Activated naive CD4-positive, alpha-beta T cell treated with anti-CD3 and anti-CD28 coated beads, Interleukin-2, amount 50 U/mL, for 72 hours (primary cell): Measurements from ENCODE around the gene FCGR3B. TPM values are rescaled to one million over a fixed set of nuclear protein-coding genes. Genes with fewer than 3 reads are reported as not detected.
"Not testable (repeated sequence)": the region's sequence is repeated elsewhere in the genome, so short reads cannot be mapped to it uniquely, and the experiment has no call there.

Source experiments
- ATAC-seq, 2 donors: fragments of 150-1000 bp; cut with Tn5 transposase; 2 replicates each; pipeline ENCODE4 v1.10.0; 2021; ENCODE audit warnings: mild to moderate bottlenecking in 2 of 2, moderate library complexity in 2 of 2
- DNase-seq, 2 donors: peaks; one replicate each; pipeline ENCODE4 v3.0.0; 2021 to 2022; ENCODE audit warnings: low spot score in 2 of 2
- H3K27ac Mint-ChIP-seq, 2 donors: one replicate each; pipeline ENCODE4 v1.8.0; 2022; ENCODE audit warnings: mild to moderate bottlenecking in 2 of 2, mixed read lengths in 2 of 2
- H3K36me3 Mint-ChIP-seq, 2 donors: one replicate each; pipeline ENCODE4 v1.8.0; 2022; ENCODE audit warnings: mixed read lengths in 2 of 2
- H3K9me3 Mint-ChIP-seq, 2 donors: one replicate each; pipeline ENCODE4 v1.8.0; 2022; ENCODE audit warnings: mixed read lengths in 2 of 2
- total RNA-seq, 2 donors: library from RNA; stranded (reverse); gene quantifications; one replicate each; pipeline ENCODE4 v1.2.3, GENCODE V29; 2022

Gene FCGR3B
- not detected for total RNA-seq

DNA sequence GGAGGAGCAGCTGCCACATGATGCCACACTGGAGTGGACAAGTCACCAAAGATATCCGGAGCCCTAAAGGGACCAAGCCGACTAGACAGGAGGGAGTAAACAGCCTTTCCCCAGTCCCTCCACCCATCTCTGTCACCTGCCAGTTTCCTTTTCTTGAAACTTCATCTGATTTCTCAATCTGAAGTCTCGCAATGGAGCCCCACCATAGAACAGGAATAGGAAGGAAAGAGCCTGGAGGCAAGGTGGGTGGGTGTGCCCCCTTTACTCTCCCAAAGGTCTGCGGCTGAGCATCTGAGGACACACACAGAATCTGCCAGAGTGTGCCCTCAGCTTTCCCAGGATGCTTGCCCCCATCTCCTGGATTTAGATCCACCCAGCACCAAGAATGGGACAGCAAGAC lies at the start of gene FCGR3B:
Gene FCGR3B, minus strand, starts transcription at position 101 of the 400 bp plus-strand sequence. Its CDS starts 82 bp downstream, at position 19.
- ATAC-seq (no peak), DNase-seq (no peak)
- Mint-ChIP-seq H3K36me3 (no peaks in the 10 kb centered on the region), H3K27ac (no peak within 1 kb of the TSS), H3K9me3 (no peaks in the 10 kb centered on the region)

DNA sequence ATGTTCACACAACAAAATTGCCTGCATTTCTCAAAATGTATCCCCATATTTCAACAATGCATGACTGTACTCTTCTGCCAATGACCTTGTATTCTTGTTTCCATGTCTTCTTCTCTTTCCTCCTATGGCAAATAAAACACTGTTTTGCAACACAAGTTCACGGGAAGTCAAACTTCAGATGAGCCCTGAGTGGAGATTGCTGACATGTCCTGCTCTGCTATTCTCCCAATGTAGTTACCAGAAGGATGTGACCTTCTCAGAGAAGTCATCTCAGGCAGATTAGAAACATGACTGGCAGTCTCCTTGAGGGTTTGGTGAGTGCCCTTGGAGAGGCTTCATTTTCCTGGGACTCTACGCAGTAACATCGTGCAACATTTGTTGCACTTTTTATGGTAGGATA lies 47.5 kb upstream of the FCGR3B start:
- no peak for DNase-seq
- no peak for ATAC-seq
- Mint-ChIP-seq H3K36me3 (no peaks in the 10 kb centered on the region), H3K27ac (no peak overlapping the region), H3K9me3 (no peaks in the 10 kb centered on the region)

DNA sequence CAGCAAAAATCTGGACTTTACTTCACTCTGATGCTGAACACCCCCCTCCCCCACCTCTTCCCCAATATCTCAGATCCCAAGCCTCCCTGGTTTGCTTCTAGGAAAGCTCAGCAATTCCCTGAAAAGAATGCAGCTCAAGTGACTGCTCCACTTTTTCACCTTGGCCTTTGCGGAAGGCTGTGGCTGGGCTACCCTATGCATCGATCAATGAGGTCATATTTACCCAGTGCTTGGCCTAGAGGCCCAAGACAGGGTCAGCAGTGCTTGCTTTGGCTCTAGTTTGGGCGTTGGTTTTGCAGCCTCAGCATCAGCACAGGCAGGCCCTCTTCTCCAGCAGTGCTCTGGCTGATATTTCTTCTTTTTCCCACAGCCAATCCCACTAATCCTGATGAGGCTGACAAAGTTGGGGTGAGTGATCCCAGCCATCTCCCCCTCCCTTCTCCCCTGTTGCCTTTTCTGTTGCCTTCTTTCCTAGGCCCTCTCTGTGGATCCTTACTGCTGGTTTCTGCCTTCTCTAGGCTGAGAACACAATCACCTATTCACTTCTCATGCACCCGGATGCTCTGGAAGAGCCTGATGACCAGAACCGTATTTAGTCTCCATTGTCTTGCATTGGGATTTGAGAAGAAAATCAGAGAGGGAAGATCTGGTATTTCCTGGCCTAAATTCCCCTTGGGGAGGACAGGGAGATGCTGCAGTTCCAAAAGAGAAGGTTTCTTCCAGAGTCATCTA lies 46.1 kb upstream of the FCGR3B start:
- ATAC-seq: no peak
- Mint-ChIP-seq H3K9me3 (no peaks in the 10 kb centered on the region), H3K36me3 (no peaks in the 10 kb centered on the region), H3K27ac (no peak overlapping the region)
- DNase-seq: no peak

DNA sequence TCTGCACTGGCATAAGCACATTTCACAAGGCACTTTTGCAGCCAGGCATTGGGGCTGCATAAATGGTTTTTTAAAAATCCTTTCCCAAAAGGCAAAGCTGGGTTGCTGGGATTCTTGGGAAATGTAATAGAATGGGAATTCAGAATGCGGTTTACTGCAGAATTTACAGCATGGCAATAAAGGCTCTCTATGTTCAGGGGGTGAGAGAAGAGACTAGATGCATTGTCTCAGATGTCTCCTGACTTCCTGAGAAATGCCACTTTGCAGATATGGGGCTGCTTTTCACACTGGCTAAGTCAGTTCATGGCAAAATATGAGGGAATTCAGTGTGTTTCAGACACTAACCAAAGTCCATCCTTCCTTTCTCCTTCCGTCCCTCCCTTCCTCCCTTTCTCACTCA lies 45.5 kb upstream of the FCGR3B start:
- no peak overlapping the region for H3K27ac Mint-ChIP-seq
- H3K36me3 Mint-ChIP-seq: no peaks in the 10 kb centered on the region
- ATAC-seq (no peak), DNase-seq (no peak)
- no peaks in the 10 kb centered on the region for H3K9me3 Mint-ChIP-seq

DNA sequence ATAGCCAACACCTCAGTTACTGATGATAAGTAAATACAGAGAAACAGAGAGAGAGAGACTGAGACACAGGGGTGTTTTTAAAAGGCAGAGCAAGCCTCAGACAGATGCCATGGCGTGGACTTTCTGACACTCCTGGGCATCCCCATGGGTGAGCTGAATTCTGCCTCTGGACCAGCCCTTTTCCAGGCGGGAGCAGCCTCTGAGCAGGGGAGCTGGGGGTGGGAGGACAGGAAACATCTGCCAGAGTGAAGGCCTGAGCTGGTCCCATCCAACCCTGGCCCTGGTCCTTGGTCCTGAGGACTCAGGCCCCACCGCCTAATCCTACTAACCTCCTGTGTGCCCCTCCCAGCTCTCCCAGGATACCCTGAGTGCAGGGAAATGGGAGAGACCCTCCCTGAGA lies 43.9 kb upstream of the FCGR3B start:
- not testable (repeated sequence) for DNase-seq, ATAC-seq, H3K36me3 Mint-ChIP-seq, H3K27ac Mint-ChIP-seq, H3K9me3 Mint-ChIP-seq

DNA sequence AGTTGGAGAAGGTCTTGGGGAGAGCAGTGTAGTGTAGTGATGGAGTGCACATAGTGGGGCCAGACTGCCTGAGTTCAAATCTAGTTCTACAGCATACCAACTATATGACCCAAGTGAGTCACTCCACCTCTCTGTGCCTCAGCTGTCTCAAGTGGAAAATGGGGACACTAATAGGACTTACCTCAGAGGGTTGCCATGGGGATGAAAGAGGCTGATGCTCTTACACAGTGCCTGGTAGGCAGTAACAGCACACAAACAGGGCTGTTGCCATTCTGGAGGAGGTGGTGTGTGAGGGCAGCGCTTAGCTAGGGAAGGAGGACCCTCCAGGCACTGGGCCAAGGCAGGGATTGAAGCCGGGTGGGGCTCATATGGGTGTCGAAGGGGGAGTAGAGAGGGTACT lies 43.5 kb upstream of the FCGR3B start:
- not testable (repeated sequence) for DNase-seq, H3K9me3 Mint-ChIP-seq, H3K36me3 Mint-ChIP-seq, H3K27ac Mint-ChIP-seq
- peak; percentile 50 to 67 for ATAC-seq

DNA sequence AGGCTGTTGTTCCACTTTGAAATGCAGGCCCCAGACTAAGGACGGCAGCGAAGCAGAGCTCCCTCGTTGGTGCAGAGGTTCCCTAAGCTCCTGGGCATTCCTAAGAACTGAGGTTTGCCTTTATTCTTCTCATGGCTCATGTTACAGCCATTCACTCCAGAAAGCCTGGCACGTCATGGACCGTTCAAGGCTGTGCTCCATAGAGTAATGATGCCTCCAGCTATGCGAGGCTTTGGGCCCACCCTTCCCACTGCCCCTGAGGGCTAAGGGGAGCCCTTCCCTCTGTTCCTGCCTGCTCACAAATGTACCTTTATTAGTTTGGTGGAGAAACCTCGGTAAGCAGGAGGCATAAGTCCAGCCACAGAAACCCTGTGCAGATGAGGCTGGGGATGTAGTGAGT lies 42.5 kb upstream of the FCGR3B start:
- not testable (repeated sequence) for DNase-seq, H3K9me3 Mint-ChIP-seq, ATAC-seq, H3K27ac Mint-ChIP-seq, H3K36me3 Mint-ChIP-seq

DNA sequence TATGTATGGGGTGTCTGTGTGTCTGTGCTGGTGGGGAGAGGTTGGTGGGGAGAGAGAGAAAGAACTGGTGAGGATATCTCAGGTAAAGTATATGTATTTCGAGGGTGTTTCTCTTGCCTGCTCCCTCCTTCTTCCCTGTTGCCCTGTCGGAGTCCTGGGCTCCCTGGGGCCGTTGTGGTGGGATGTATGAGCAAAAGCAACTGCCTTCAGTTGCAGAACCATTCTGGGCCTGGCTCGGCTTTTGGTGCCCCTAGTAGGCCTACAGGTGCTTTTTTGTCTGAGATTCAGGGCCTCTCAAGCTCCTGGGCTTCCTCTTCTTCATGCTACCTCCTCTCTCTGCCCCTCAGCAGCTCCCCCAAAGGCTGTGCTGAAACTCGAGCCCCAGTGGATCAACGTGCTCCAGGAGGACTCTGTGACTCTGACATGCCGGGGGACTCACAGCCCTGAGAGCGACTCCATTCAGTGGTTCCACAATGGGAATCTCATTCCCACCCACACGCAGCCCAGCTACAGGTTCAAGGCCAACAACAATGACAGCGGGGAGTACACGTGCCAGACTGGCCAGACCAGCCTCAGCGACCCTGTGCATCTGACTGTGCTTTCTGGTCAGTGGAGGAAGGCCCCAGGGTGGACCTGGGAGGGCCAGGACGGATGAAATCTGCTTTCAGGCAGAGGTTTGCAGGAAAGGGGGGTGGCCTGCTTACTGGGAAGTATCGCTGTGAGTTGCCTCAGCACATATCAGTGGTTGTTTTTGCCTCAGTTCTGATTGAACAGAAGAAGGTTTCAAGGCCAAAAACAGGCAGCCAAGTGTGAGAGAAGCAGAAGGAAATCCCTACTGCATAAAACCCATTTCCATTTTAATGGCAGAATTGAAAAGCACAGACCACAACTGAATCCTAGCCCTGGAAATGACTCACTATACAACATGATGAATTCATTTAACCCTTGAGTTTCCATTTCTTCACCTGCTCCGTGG lies 40.4 kb upstream of the FCGR3B start:
- H3K9me3 Mint-ChIP-seq, H3K36me3 Mint-ChIP-seq, H3K27ac Mint-ChIP-seq: not testable (repeated sequence)
- ATAC-seq: peak; percentile 68 to 88
- peak in 1 of 2 donors; percentile 28 for DNase-seq

DNA sequence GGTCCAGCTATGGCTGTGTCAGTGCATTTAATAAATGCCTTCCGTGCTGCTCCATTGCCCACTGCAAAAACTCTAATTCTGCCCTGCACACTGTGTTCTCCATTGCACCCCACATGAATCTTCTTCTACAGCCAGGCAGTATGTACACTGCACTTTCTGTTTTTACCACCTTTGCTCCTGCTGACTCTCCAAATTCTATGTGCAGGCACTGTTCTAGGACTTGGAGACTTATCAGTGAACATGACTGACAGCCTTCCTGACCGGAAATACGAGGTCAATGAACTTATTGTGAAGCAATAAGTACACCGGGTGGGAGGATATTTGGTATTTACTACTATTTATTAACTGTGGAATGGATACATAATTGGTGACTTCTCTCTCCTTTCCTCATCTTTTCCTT lies 33.7 kb upstream of the FCGR3B start:
- not testable (repeated sequence) for DNase-seq, H3K27ac Mint-ChIP-seq, ATAC-seq, H3K36me3 Mint-ChIP-seq, H3K9me3 Mint-ChIP-seq

DNA sequence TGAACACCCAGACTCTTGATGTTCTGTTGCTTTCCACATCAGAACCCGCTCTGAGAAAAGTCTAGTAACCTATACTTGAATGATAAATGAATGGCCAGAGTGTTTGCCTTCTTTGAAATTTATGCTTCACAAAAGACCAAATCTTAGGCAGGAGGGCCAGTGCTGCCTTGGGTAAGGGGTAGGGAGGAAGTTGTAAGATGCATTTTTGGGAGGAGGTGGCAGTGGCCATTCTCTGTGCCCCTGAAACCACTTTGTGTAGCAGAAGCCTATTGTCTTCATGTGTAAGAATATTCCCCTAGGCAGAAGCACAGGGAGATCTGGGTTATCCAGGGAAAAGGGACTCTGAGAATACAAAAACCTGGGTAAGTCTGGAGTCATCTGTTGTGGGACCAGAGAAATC lies 32.6 kb upstream of the FCGR3B start:
- DNase-seq, H3K9me3 Mint-ChIP-seq, H3K27ac Mint-ChIP-seq, ATAC-seq, H3K36me3 Mint-ChIP-seq: not testable (repeated sequence)

DNA sequence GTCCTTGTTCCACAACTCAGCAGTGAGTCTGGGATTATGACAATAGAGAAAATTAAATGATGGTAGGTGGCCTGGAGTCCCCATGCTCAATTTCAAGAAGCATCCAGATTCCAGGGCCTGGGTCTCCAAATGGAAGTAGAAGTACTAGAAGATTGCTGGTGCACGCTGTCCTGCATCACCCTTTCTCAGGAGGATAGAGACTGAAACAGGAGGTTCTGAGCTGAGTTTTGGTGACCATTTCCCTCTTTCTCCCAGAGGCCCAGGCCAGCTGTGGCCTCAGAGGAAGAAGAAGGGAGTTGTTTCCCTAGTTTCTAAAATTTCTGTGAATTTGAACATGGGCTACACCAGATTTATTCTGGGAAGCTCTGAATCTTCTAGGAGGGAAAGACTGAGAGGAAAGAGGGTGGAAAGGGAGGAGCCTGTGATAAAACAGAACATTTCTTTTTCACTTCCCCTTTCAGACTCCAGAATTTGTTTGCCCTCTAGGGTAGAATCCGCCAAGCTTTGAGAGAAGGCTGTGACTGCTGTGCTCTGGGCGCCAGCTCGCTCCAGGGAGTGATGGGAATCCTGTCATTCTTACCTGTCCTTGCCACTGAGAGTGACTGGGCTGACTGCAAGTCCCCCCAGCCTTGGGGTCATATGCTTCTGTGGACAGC lies 31.8 kb upstream of the FCGR3B start, which contains the start of gene FCGR2B:
Gene FCGR2B, plus strand, starts transcription at position 460 of the 656 bp plus-strand sequence. Its CDS starts 99 bp downstream, at position 559.
- not testable (repeated sequence) for H3K9me3 Mint-ChIP-seq, ATAC-seq, H3K36me3 Mint-ChIP-seq, DNase-seq, H3K27ac Mint-ChIP-seq

DNA sequence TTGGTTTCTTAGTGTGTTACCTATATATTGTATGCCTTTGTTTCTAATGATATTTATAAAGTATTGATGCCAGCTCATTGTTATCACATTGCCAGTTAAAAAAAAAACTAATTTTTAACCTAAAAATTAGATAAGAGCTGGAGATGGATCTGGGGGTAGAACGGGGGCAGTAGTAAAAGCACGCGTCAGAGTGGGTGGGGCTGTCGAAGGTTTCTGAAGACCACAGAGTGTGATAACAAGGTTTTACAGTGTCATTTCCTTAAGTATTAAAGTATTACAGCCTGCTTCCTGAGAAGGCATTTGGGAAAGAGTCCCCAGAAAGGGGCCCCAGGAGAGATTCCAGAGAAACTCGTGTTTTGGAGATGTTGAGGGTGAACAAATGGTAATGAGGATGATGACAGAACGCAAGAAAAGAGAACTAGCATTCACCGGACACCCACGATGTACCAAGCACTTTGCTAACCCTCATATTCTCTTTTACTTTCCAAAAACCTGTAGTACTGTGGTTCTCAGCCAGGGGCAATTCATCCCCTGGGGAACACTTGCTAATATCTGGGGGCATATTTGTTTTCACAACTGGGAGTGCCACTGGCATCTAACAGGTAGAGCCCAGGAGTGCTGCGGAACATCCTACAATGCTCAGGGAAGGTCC lies 30.8 kb upstream of the FCGR3B start:
- not testable (repeated sequence) for DNase-seq, H3K27ac Mint-ChIP-seq, H3K36me3 Mint-ChIP-seq, ATAC-seq, H3K9me3 Mint-ChIP-seq

DNA sequence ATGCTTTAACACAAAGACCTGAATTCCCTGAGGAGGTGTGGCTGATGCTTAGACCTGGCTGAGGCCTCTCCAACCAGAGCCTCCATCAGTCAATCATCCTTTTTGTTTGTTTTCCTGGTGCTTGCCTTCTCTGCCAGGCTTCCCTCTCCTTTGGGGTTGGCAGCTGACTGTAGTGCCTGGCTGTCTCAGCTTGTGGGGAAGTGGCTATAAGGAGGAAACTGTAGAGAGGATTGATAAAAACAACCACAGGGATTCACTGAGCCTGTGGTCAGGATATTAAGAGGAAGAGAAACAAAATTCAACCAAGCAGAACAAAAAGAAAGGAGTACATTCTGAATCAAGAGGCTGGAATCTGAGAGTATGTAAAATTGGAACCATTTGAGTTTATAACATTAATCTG lies 27.5 kb upstream of the FCGR3B start:
- not testable (repeated sequence) for H3K9me3 Mint-ChIP-seq, DNase-seq, H3K36me3 Mint-ChIP-seq, H3K27ac Mint-ChIP-seq, ATAC-seq

DNA sequence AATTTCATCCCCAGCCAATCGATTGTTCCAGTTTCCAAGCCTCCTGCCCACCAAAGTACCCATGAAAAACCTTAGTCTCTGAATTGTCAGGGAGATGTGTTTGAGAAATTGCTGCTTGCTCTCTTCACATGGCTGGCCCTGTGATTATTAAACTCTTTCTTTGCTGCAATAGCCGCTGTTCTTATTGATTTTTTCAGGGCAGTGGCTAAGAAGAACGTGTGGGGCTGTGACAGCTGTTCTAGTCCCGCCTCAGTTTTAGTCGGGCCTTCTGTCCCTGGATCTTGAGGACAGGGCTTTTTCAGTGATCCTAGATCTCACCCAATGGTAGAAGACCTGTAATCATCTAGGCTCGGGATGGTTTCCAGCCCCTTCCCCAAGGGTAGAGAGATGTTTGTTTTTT lies 23.0 kb upstream of the FCGR3B start:
- H3K27ac Mint-ChIP-seq, ATAC-seq, DNase-seq, H3K36me3 Mint-ChIP-seq, H3K9me3 Mint-ChIP-seq: not testable (repeated sequence)

DNA sequence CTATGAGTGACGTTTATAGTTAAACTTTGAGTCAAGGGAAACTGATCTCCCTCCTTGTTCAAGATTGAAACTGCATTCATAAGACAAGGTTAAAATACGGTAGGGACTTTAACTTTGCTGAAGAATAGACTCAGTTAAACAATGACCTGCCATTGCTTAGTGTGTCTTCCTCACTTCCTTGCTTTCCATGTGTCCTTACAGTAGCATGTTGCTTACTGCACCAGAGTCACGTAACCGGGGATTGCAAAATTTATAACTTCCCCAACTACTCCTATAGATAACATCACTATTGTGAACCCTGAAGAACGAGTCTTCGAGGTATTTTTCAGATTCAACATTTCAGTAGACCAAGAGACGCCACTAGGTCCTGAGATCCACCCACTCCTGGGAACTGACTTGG lies 22.6 kb upstream of the FCGR3B start:
- not testable (repeated sequence) for ATAC-seq, DNase-seq, H3K9me3 Mint-ChIP-seq, H3K27ac Mint-ChIP-seq, H3K36me3 Mint-ChIP-seq

DNA sequence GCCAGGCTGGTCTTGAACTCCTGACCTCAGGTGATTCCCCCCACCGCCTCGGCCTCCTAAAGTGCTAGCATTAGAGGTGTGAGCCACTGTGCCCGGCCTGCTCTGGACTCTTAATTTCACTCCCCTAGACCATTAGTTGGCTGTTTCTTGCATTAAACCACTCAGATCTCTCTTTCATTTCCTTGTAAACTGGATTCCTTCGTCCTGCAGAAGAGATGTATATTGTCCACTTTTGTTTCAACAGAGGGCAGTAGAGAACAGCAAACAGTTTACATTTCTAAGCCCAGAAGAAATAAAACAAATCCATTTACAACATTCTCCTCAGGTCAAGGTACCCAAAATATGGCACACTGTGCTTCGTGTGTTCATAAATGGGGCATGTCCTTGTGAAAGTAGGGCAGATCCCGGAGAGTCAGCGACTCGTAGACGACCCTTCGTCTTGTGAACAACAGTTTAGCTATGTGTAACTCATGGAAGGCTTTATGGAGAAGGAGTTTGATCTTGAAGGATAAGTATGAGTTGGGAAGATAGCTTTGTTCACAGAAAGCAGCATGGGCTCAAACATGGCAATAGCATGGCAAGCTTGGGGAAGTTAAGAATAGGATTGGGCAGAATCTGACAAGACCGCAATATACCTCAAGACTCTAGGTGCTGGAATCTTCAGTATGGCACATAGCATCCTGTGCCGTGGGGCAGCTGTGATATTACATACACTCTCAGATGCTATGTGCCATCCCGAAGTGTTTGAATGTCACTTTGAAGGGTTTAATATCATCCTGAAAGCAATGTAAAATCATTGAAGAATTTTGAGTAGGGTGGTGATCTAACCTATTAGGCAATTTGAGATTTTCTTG lies 16.8 kb upstream of the FCGR3B start:
- peak in 1 of 2 donors; percentile 54 for ATAC-seq
- not testable (repeated sequence) for H3K27ac Mint-ChIP-seq, DNase-seq, H3K36me3 Mint-ChIP-seq, H3K9me3 Mint-ChIP-seq
